ENCODE measurements around the gene ILDR1. TPM values are rescaled to one million over a fixed set of nuclear protein-coding genes. Genes with fewer than 3 reads are reported as not detected.

Gene ILDR1
- total and polyA plus RNA-seq, 2 of the 8 experiments (the other 6 are each of a cell fraction or from before 2014, with no cell fraction given) = 1.8 TPM

GRCh38 chr3:122031123-122031468, 9.0 kb upstream of the ILDR1 start (continued):
- TF ChIP-seq TBP (IDR thresholded peaks at IDR 0.05; ENCODE audit: low read depth, low read length) (no peak), RAD21 (IDR thresholded peaks at IDR 0.05 in 1 of 2, conservative IDR thresholded peaks at IDR 0.05 in 1 of 2; ENCODE audit: low read depth in 2 of 2, low read length in 2 of 2) (no peak), HDAC6 (IDR thresholded peaks at IDR 0.05; ENCODE audit: low read depth, low read length) (no peak), ASH2L (IDR thresholded peaks at IDR 0.05; ENCODE audit: low read length) (no peak), CTBP2 (IDR thresholded peaks at IDR 0.05; ENCODE audit: borderline replicate concordance, insufficient read depth, insufficient read length, low read length) (no peak)

All from H1 (cell line).